Transverse colon (tissue), 4 donors: ENCODE results near the gene XPNPEP3. TPM values are rescaled to one million over a fixed set of nuclear protein-coding genes. Genes with fewer than 3 reads are reported as not detected.

Source experiments
- DNase-seq: peaks from one replicate; pipeline ENCODE4 v3.0.0-alpha.2; 2019
- H3K27ac ChIP-seq, 4 donors: fragments of 200-600 bp; sonication (generic); 2 replicates each; pipeline ENCODE4 v1.5.1; 2016 to 2018; ENCODE audit warnings: inconsistent platforms in 4 of 4
- H3K27me3 ChIP-seq: fragments of 200-600 bp; sonication (generic); 2 replicates; pipeline ENCODE4 v1.5.1; 2017; ENCODE audit warnings: inconsistent platforms
- H3K36me3 ChIP-seq, 4 donors: fragments of 200-600 bp; sonication (generic); 2 replicates each; pipeline ENCODE4 v1.5.1; 2017 to 2019; ENCODE audit warnings: inconsistent platforms in 4 of 4
- H3K4me1 ChIP-seq, 4 donors: fragments of 200-600 bp; sonication (generic); 2 replicates each; pipeline ENCODE4 v1.5.1; 2017 to 2020; ENCODE audit warnings: inconsistent platforms in 4 of 4
- H3K4me3 ChIP-seq, 4 donors: fragments of 200-600 bp; sonication (generic); 1 replicate in 1 of 4; 2 replicates in 3 of 4; pipeline versions ENCODE4 v1.5.1 to v1.6.1; 2017 to 2019; ENCODE audit warnings: inconsistent platforms in 4 of 4
- H3K9me3 ChIP-seq, 2 donors: fragments of 200-600 bp; sonication (generic); 2 replicates each; pipeline ENCODE4 v1.5.1; 2017 to 2019; ENCODE audit warnings: inconsistent platforms in 2 of 2
- EP300 ChIP-seq: sonication (generic); formaldehyde crosslinking; IDR thresholded peaks from one replicate; pipeline ENCODE4 v1.6.1; 2017; ENCODE audit warnings: antibody characterized with exemption, low read depth
- POLR2A ChIP-seq: fragments of 450-650 bp; IDR thresholded peaks from one replicate; pipeline ENCODE4 v1.6.1; 2016; ENCODE audit warnings: antibody characterized with exemption, mild to moderate bottlenecking, moderate library complexity
- POLR2AphosphoS5 ChIP-seq, 3 donors: sonication (generic); formaldehyde crosslinking; IDR thresholded peaks; one replicate each; pipeline ENCODE4 v1.6.1; 2016; ENCODE audit warnings: antibody characterized with exemption in 3 of 3
- WGBS, 2 donors: methylation state at CpG; one replicate each; pipeline ENCODE4 v1.1.5; 2018; ENCODE audit warnings: low coverage in 1 of 2; 5-methylcytosine and 5-hydroxymethylcytosine counted together
- in situ Hi-C, 4 donors: fragments of 200-750 bp; cut with MboI; loops; one replicate each; pipeline versions ENCODE4 v1.15.0 to v1.15.1; 2017; ENCODE audit warnings: low sequenced_read_pairs in 3 of 4, low pct_ligation_motif_present in 1 of 4, low pct_unique_long_range_greater_than_20kb in 1 of 4
- intact Hi-C: fragments of 100-400 bp; cut with DNase I; formaldehyde crosslinking; loops from one replicate; pipeline ENCODE4 v1.15.1; 2023; ENCODE audit warnings: low total_unique reads
- total RNA-seq, 4 donors: library from RNA; depleted of rRNA; stranded (reverse); fragments of >200 nt; gene quantifications; one replicate each; pipeline ENCODE4 v1.1.0, GENCODE V29; 2016
- TF ChIP-seq, protein P1 (sequence below), 5 experiments: fragments of 200-600 bp in 3 of 5; fragments of 450-650 bp in 2 of 5; sonication (generic) in 3 of 5; IDR thresholded peaks; 1 replicate in 2 of 5; 2 replicates in 3 of 5; pipeline ENCODE4 v1.5.1; 2016 to 2017; ENCODE audit warnings: antibody characterized with exemption in 5 of 5, inconsistent platforms in 3 of 5, mild to moderate bottlenecking in 2 of 5, moderate library complexity in 1 of 5

Gene XPNPEP3
- total RNA-seq, result 10 to 100 TPM in 1 of 4 donors, 1 to 10 TPM in 3; 5.8 to 14.1 (median 7.8) TPM

DNA sequence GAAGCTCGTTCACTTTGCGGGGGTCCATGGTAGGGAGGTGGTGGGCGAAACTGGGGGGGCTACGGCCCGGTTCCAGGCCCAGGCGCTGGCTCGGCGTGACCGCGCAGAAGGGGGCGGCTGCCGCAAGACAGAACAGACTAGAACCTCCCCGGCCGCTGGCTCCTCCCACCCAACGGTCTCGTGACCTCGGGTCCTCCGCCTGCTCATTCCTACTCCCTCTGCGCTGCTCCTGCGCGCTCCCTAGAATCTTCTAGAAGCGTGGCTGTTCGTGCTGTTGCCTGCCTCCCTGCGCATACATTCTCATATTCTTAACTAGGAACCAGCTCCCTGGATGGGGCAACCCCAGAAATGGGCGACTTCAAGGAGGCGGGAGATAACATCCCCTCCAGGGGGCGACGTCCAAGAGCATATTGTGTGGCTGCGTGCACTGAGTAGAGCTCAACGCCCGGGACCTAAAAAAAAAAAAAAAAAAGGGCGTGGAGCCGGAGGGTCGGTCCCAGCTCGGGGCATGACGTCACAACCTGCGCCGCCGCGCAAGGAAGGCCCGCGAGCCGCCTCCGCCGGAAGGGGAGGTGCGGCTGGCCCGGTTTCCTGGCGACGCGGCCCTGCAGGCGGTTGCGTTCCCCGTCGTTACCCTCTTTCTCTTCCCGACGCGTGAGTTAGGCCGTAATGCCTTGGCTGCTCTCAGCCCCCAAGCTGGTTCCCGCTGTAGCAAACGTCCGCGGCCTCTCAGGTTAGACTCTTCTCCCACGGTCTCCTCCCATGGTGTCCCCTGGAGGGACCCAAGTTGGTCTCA lies at the start of gene XPNPEP3, which contains the start of gene ST13:
TSS of gene XPNPEP3 (plus strand) at position 636 of the 796 bp plus-strand sequence. CDS start at position 670, 34 bp downstream.
TSS of gene ST13 (minus strand) at position 127 of the 796 bp plus-strand sequence. CDS start at position 28, 99 bp downstream.
- TF ChIP-seq POLR2AphosphoS5 (IDR thresholded peaks at IDR 0.05) (peak; percentile 74 to 89 (median 85)), EP300 (no peak), POLR2A (peak; percentile 69)
- TF ChIP-seq, protein P1, sequence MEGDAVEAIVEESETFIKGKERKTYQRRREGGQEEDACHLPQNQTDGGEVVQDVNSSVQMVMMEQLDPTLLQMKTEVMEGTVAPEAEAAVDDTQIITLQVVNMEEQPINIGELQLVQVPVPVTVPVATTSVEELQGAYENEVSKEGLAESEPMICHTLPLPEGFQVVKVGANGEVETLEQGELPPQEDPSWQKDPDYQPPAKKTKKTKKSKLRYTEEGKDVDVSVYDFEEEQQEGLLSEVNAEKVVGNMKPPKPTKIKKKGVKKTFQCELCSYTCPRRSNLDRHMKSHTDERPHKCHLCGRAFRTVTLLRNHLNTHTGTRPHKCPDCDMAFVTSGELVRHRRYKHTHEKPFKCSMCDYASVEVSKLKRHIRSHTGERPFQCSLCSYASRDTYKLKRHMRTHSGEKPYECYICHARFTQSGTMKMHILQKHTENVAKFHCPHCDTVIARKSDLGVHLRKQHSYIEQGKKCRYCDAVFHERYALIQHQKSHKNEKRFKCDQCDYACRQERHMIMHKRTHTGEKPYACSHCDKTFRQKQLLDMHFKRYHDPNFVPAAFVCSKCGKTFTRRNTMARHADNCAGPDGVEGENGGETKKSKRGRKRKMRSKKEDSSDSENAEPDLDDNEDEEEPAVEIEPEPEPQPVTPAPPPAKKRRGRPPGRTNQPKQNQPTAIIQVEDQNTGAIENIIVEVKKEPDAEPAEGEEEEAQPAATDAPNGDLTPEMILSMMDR (IDR thresholded peaks at IDR 0.05), result peak in 1 of 5 experiments; percentile 36
- peak within 1 kb of the TSS; percentile 96 to 99 (median 98) for H3K27ac ChIP-seq
- H3K36me3 ChIP-seq, result no peaks in the 10 kb centered on the region
- H3K4me3 ChIP-seq, result peak within 1 kb of the TSS; percentile 71 to 100 (median 88)
- WGBS, 2 donors, result 1% methylated on average over 48 of the region's 63 CpGs; no CpG with 5 or more reads in 1 of the 2 donors
- no peaks in the 10 kb centered on the region for H3K27me3 ChIP-seq
- in situ Hi-C loops, result no loop called here
- intact Hi-C loops, result no loop called here
- H3K4me1 ChIP-seq, result peaks cover 36 to 57% (median 40%) of the 10 kb centered on the region in 4 donors
- peak; percentile 98 for DNase-seq
- no peaks in the 10 kb centered on the region for H3K9me3 ChIP-seq

DNA sequence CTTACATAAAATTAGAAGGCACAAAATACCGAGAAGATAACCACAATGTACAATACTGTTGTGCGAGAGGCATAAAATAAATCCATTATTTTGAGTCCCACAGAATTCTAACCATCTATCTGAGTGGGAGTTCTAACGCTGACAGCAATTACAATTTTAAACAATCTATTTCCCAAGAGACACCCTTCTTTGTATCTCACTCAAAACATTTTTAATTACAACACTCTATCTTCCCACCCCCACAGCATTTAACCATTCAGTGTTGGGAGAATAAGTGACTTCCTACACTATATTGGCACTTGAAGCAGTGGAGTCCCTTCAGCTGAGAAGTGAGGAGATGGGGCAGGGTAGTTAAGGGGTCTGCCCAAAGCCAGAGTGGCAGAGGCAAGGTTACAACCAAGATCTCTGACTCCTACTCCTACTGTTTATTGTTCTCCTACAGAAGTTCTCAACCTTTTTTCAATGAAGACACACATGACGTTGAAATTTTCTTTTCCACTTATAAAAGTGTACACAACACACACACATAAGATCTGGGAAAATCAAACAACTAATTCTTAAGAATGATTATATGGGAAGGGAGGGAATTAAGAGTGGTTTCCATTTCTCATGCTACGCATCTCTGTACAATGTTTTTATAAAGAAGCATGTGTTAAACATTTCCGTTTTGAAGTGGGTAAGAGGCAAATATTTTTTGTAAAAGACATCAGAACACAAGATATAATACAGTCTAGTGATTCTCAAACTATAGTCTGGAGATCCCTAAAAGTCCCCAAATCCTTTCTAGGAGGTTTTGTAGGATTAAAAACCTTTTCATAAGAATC lies 48.7 kb upstream of the XPNPEP3 start:
- no peaks in the 10 kb centered on the region for H3K27me3 ChIP-seq
- no peaks in the 10 kb centered on the region for H3K9me3 ChIP-seq
- no peak for DNase-seq
- 63 to 71% methylated on average over 4 to 6 of the region's 6 CpGs for WGBS, 2 donors
- no peaks in the 10 kb centered on the region for H3K36me3 ChIP-seq
- TF ChIP-seq, protein P1 (IDR thresholded peaks at IDR 0.05), result no peak
- no peak for TF ChIP-seq POLR2A
- TF ChIP-seq EP300, result no peak
- no peak for TF ChIP-seq POLR2AphosphoS5 (IDR thresholded peaks at IDR 0.05)
- in situ Hi-C loops (no loop called here), intact Hi-C loops (no loop called here)
- H3K27ac ChIP-seq, result no peak overlapping the region
- no peaks in the 10 kb centered on the region for H3K4me1 ChIP-seq
- no peak overlapping the region for H3K4me3 ChIP-seq

DNA sequence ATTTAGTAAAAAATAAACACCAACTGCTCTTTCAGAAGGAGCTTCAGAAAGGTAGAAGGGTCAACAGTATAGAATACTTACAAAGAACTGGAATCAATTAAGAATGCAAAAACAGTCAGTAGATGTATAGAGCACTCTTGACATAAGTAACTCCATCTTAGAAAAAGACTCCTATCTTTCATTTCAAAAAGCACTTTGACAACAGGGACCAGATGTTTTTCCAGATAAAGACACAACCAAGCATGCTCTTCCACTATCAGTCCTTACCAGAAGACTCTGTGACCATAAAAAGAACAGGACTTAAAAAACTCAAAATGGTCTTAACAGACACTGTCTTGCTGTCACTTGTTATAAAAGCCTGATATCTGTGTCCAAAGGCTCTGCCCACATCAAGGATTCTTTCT lies 43.0 kb upstream of the XPNPEP3 start:
- TF ChIP-seq POLR2AphosphoS5 (IDR thresholded peaks at IDR 0.05) (no peak), EP300 (no peak), POLR2A (no peak)
- TF ChIP-seq, protein P1 (IDR thresholded peaks at IDR 0.05), result no peak
- Histone ChIP-seq H3K27me3 (no peaks in the 10 kb centered on the region), H3K4me1 (peaks cover 7 to 17% (median 15%) of the 10 kb centered on the region in 4 donors), H3K4me3 (no peak overlapping the region), H3K9me3 (no peaks in the 10 kb centered on the region), H3K27ac (no peak overlapping the region), H3K36me3 (no peaks in the 10 kb centered on the region)
- DNase-seq, result no peak
- intact Hi-C loops, result no loop called here
- in situ Hi-C loops, result no loop called here

DNA sequence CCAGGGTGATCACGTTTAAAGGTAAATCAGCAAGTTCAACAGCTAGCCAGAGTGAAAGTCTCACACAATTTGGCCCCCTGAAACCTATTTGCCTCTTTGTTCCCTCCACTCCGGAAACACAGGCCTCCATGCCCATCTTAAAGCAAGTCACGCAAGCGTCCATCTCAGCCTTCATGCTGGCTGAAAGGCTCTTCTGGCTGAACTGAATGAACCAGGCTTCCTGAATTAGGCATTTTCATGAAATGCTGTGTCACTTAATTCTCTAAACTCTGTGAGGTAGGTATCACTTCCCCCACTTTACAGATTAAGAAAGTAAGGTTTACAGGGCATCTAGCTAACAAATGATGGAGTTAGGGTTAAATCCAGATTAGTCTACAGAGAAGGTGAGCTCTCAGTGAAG lies 39.2 kb upstream of the XPNPEP3 start:
- no peak overlapping the region for H3K4me3 ChIP-seq
- in situ Hi-C loops, result no loop called here
- intact Hi-C loops, result no loop called here
- no peak for DNase-seq
- H3K27ac ChIP-seq, result no peak overlapping the region
- TF ChIP-seq POLR2A (no peak), POLR2AphosphoS5 (IDR thresholded peaks at IDR 0.05) (no peak), EP300 (no peak)
- TF ChIP-seq, protein P1 (IDR thresholded peaks at IDR 0.05), result no peak
- H3K4me1 ChIP-seq, result peaks cover 10 to 24% (median 22%) of the 10 kb centered on the region in 4 donors
- 81% methylated on average over 4 of the region's 4 CpGs; no CpG with 5 or more reads in 1 of the 2 donors for WGBS, 2 donors
- H3K36me3 ChIP-seq, result no peaks in the 10 kb centered on the region
- H3K27me3 ChIP-seq, result no peaks in the 10 kb centered on the region
- no peaks in the 10 kb centered on the region for H3K9me3 ChIP-seq
